CD8-positive, alpha-beta memory T cell (primary cell): ENCODE measurements around the gene TCIRG1. TPM values are rescaled to one million over a fixed set of nuclear protein-coding genes. Genes with fewer than 3 reads are reported as not detected.
A peak's percentile ranks its signal among the peaks of the same experiment; 100 is the strongest.

Source experiments
- CTCF ChIA-PET: fragments of 350-600 bp; sonication (Branson Sonifier 250); formaldehyde crosslinking; loops from one replicate; lab custom pipeline; 2021; ENCODE audit warnings: antibody characterized with exemption; lab: Charles Lee
- POLR2A ChIA-PET: fragments of 350-600 bp; sonication (Branson Sonifier 250); formaldehyde crosslinking; loops from one replicate; lab custom pipeline; 2021; ENCODE audit warnings: antibody characterized with exemption; lab: Charles Lee
- DNase-seq, 5 donors: peaks; one replicate each; pipeline versions ENCODE4 v3.0.0 to v3.0.0-alpha.2; 2020 to 2022; ENCODE audit warnings: mixed read lengths in 1 of 5
- H3K27ac ChIP-seq: one replicate; pipeline ENCODE4 v1.7.0; 2013; ENCODE audit warnings: low read depth, mild to moderate bottlenecking, low read length, moderate library complexity
- H3K27me3 ChIP-seq: 2 replicates; pipeline ENCODE4 v1.7.0; 2013; ENCODE audit warnings: low read length, mild to moderate bottlenecking; ENCODE audit not compliant: insufficient read depth, poor library complexity, severe bottlenecking
- H3K36me3 ChIP-seq: 2 replicates; pipeline ENCODE4 v1.7.0; 2013; ENCODE audit warnings: mild to moderate bottlenecking, low read length, moderate library complexity; ENCODE audit not compliant: insufficient read depth
- H3K4me1 ChIP-seq: 2 replicates; pipeline ENCODE4 v1.7.0; 2013; ENCODE audit warnings: mild to moderate bottlenecking, low read length, moderate library complexity; ENCODE audit not compliant: insufficient read depth
- H3K4me3 ChIP-seq: 2 replicates; pipeline ENCODE4 v1.7.0; 2013; ENCODE audit warnings: mild to moderate bottlenecking, low read length
- H3K9me3 ChIP-seq: 2 replicates; pipeline ENCODE4 v1.7.0; 2013; ENCODE audit warnings: mild to moderate bottlenecking, low read length
- H3K27ac Mint-ChIP-seq, 8 donors: one replicate each; pipeline ENCODE4 v1.8.0; 2020 to 2021; ENCODE audit warnings: mixed read lengths in 8 of 8, mild to moderate bottlenecking in 6 of 8, inconsistent platforms in 3 of 8, moderate library complexity in 3 of 8
- H3K27me3 Mint-ChIP-seq, 2 donors: one replicate each; pipeline ENCODE4 v1.8.0; 2020 to 2021; ENCODE audit warnings: mixed read lengths in 2 of 2, mild to moderate bottlenecking in 1 of 2, moderate library complexity in 1 of 2
- H3K36me3 Mint-ChIP-seq, 3 donors: one replicate each; pipeline ENCODE4 v1.8.0; 2020 to 2021; ENCODE audit warnings: mixed read lengths in 3 of 3, inconsistent platforms in 1 of 3, mild to moderate bottlenecking in 1 of 3
- H3K4me1 Mint-ChIP-seq, 3 donors: one replicate each; pipeline ENCODE4 v1.8.0; 2020 to 2021; ENCODE audit warnings: mixed read lengths in 3 of 3, inconsistent platforms in 1 of 3, mild to moderate bottlenecking in 1 of 3
- H3K4me3 Mint-ChIP-seq, 7 donors: one replicate each; pipeline ENCODE4 v1.8.0; 2020 to 2021; ENCODE audit warnings: mixed read lengths in 7 of 7, mild to moderate bottlenecking in 6 of 7, moderate library complexity in 4 of 7, inconsistent platforms in 2 of 7
- H3K9me3 Mint-ChIP-seq, 5 donors: one replicate each; pipeline ENCODE4 v1.8.0; 2020 to 2022; ENCODE audit warnings: mixed read lengths in 5 of 5, mild to moderate bottlenecking in 3 of 5, moderate library complexity in 2 of 5, inconsistent platforms in 1 of 5
- polyA plus RNA-seq: library from polyadenylated mRNA; unstranded; fragments of 300-500 nt; fragmentation: Illumina TruSeq; gene quantifications from one replicate; pipeline ENCODE4 v1.2.3, GENCODE V29; 2021
- total RNA-seq, 2 experiments: library from RNA; stranded (reverse); gene quantifications; one replicate each; pipeline ENCODE4 v1.2.3, GENCODE V29; 2021

Gene TCIRG1
- total and polyA plus RNA-seq, 3 experiments from 2014 or later, result 48.1 to 126 (median 108) TPM

GRCh38 chr11:68040957-68041591 lies 2.2 kb downstream of the TCIRG1 start:
- Mint-ChIP-seq H3K27me3 (no peaks in the 10 kb centered on the region), H3K36me3 (peaks cover 0 to 32% (median 0%) of the 10 kb centered on the region in 3 donors), H3K27ac (peak overlapping the region; percentile 90 to 98 (median 95)), H3K4me1 (peaks cover 21 to 40% (median 25%) of the 10 kb centered on the region in 3 donors), H3K9me3 (no peaks in the 10 kb centered on the region), H3K4me3 (peak overlapping the region; percentile 88 to 98 (median 92))
- ChIA-PET CTCF (no interaction called here), POLR2A (interaction anchor here (0.6 to 2.5 kb wide), 3 partner anchors 10 to 13 kb away, joined by 3 to 7 read pairs (median 4); partner anchors contain the start of gene NDUFS8)
- no peaks in the 10 kb centered on the region for H3K27me3 ChIP-seq
- H3K36me3 ChIP-seq, result no peaks in the 10 kb centered on the region
- peak in 1 of 5 donors; percentile 48 for DNase-seq
- H3K4me3 ChIP-seq, result peak overlapping the region; percentile 71
- no peaks in the 10 kb centered on the region for H3K9me3 ChIP-seq
- H3K4me1 ChIP-seq, result peaks cover 47% of the 10 kb centered on the region
- peak overlapping the region; percentile 92 for H3K27ac ChIP-seq

GRCh38 chr11:68041617-68042218 lies 2.9 kb downstream of the TCIRG1 start:
- Histone ChIP-seq H3K4me1 (peaks cover 41% of the 10 kb centered on the region), H3K4me3 (no peak overlapping the region), H3K27me3 (no peaks in the 10 kb centered on the region), H3K9me3 (no peaks in the 10 kb centered on the region), H3K27ac (peak overlapping the region; percentile 92), H3K36me3 (no peaks in the 10 kb centered on the region)
- ChIA-PET CTCF (no interaction called here), POLR2A (interaction anchor here (2.5 kb wide), 1 partner anchor 11 kb away, joined by 7 read pairs; the partner anchor contains the start of gene NDUFS8)
- Mint-ChIP-seq H3K27ac (peak overlapping the region; percentile 51 to 87 (median 70)), H3K36me3 (peaks cover 0 to 37% (median 0%) of the 10 kb centered on the region in 3 donors), H3K4me3 (peak overlapping the region; percentile 19 to 69 (median 54)), H3K4me1 (peaks cover 19 to 34% (median 22%) of the 10 kb centered on the region in 3 donors), H3K27me3 (no peaks in the 10 kb centered on the region), H3K9me3 (no peaks in the 10 kb centered on the region)
- peak in 1 of 5 donors; percentile 33 for DNase-seq

- Mint-ChIP-seq H3K4me1 (peaks cover 12 to 27% (median 15%) of the 10 kb centered on the region in 3 donors), H3K27ac (peak overlapping the region in 3 of 8 donors; percentile 52 to 72 (median 56)), H3K4me3 (peak overlapping the region in 1 of 7 donors; percentile 54), H3K9me3 (no peaks in the 10 kb centered on the region), H3K27me3 (no peaks in the 10 kb centered on the region), H3K36me3 (peaks cover 0 to 38% (median 0%) of the 10 kb centered on the region in 3 donors)
- H3K4me3 ChIP-seq, result no peak overlapping the region
- DNase-seq, result peak in 1 of 5 donors; percentile 43
- ChIA-PET POLR2A (interaction anchor here (2.5 kb wide), 1 partner anchor 12 kb away, joined by 7 read pairs; the partner anchor contains the start of gene NDUFS8), CTCF (no interaction called here)
- no peaks in the 10 kb centered on the region for H3K27me3 ChIP-seq
- no peaks in the 10 kb centered on the region for H3K36me3 ChIP-seq
- peak overlapping the region; percentile 61 for H3K27ac ChIP-seq
- H3K9me3 ChIP-seq, result no peaks in the 10 kb centered on the region
- peaks cover 34% of the 10 kb centered on the region for H3K4me1 ChIP-seq
Observed at GRCh38 chr11:68042219-68043028, 3.6 kb downstream of the TCIRG1 start.

- H3K27ac ChIP-seq, result peak overlapping the region; percentile 61
- peaks cover 0 to 43% (median 0%) of the 10 kb centered on the region in 3 donors for H3K36me3 Mint-ChIP-seq
- H3K9me3 Mint-ChIP-seq, result no peaks in the 10 kb centered on the region
- ChIA-PET POLR2A (no interaction called here), CTCF (no interaction called here)
- H3K27me3 Mint-ChIP-seq, result no peaks in the 10 kb centered on the region
- no peaks in the 10 kb centered on the region for H3K9me3 ChIP-seq
- DNase-seq, result peak in 1 of 5 donors; percentile 41
- H3K4me1 Mint-ChIP-seq, result peaks cover 9 to 23% (median 12%) of the 10 kb centered on the region in 3 donors
- no peak overlapping the region for H3K4me3 ChIP-seq
- no peaks in the 10 kb centered on the region for H3K27me3 ChIP-seq
- H3K36me3 ChIP-seq, result no peaks in the 10 kb centered on the region
- H3K4me3 Mint-ChIP-seq, result no peak overlapping the region
- no peak overlapping the region for H3K27ac Mint-ChIP-seq
- peaks cover 29% of the 10 kb centered on the region for H3K4me1 ChIP-seq
Observed at GRCh38 chr11:68043029-68043348, 4.2 kb downstream of the TCIRG1 start.

GRCh38 chr11:68043349-68044144 lies 4.7 kb downstream of the TCIRG1 start:
- no peaks in the 10 kb centered on the region for H3K9me3 ChIP-seq
- peak overlapping the region in 1 of 7 donors; percentile 48 for H3K4me3 Mint-ChIP-seq
- peak overlapping the region; percentile 61 for H3K27ac ChIP-seq
- POLR2A ChIA-PET, result no interaction called here
- DNase-seq, result peak in 1 of 5 donors; percentile 39
- no peak overlapping the region for H3K4me3 ChIP-seq
- H3K27me3 Mint-ChIP-seq, result no peaks in the 10 kb centered on the region
- H3K9me3 Mint-ChIP-seq, result no peaks in the 10 kb centered on the region
- H3K4me1 Mint-ChIP-seq, result peaks cover 9 to 23% (median 12%) of the 10 kb centered on the region in 3 donors
- peaks cover 23% of the 10 kb centered on the region for H3K4me1 ChIP-seq
- H3K27me3 ChIP-seq, result no peaks in the 10 kb centered on the region
- CTCF ChIA-PET, result no interaction called here
- H3K27ac Mint-ChIP-seq, result peak overlapping the region in 1 of 8 donors; percentile 94
- H3K36me3 ChIP-seq, result no peaks in the 10 kb centered on the region
- H3K36me3 Mint-ChIP-seq, result peaks cover 0 to 48% (median 0%) of the 10 kb centered on the region in 3 donors

- Histone ChIP-seq H3K4me1 (peaks cover 21% of the 10 kb centered on the region), H3K27ac (no peak overlapping the region), H3K27me3 (no peaks in the 10 kb centered on the region), H3K4me3 (no peak overlapping the region), H3K9me3 (no peaks in the 10 kb centered on the region), H3K36me3 (no peaks in the 10 kb centered on the region)
- Mint-ChIP-seq H3K9me3 (no peaks in the 10 kb centered on the region), H3K4me3 (no peak overlapping the region), H3K36me3 (peaks cover 0 to 56% (median 0%) of the 10 kb centered on the region in 3 donors), H3K4me1 (peaks cover 9 to 23% (median 12%) of the 10 kb centered on the region in 3 donors), H3K27me3 (no peaks in the 10 kb centered on the region), H3K27ac (no peak overlapping the region)
- ChIA-PET POLR2A (no interaction called here), CTCF (no interaction called here)
- DNase-seq, result no peak
Observed at GRCh38 chr11:68044145-68044813, 5.5 kb downstream of the TCIRG1 start.

GRCh38 chr11:68044898-68045351 lies 6.1 kb downstream of the TCIRG1 start:
- ChIA-PET CTCF (no interaction called here), POLR2A (no interaction called here)
- H3K27ac ChIP-seq, result no peak overlapping the region
- Mint-ChIP-seq H3K27me3 (no peaks in the 10 kb centered on the region), H3K27ac (peak overlapping the region in 1 of 8 donors; percentile 88), H3K9me3 (no peaks in the 10 kb centered on the region), H3K4me3 (no peak overlapping the region), H3K4me1 (peaks cover 6 to 18% (median 9%) of the 10 kb centered on the region in 3 donors), H3K36me3 (peaks cover 0 to 56% (median 0%) of the 10 kb centered on the region in 3 donors)
- H3K4me1 ChIP-seq, result peaks cover 17% of the 10 kb centered on the region
- no peaks in the 10 kb centered on the region for H3K36me3 ChIP-seq
- H3K27me3 ChIP-seq, result no peaks in the 10 kb centered on the region
- no peak for DNase-seq
- H3K9me3 ChIP-seq, result no peaks in the 10 kb centered on the region
- no peak overlapping the region for H3K4me3 ChIP-seq
